Panc1 (cell line): ENCODE results near the gene COL3A1. TPM values are rescaled to one million over a fixed set of nuclear protein-coding genes. Genes with fewer than 3 reads are reported as not detected.

Experiments
- ATAC-seq: fragments of 200-7000 bp; cut with Tn5 transposase; 2 replicates; pipeline ENCODE4 v1.9.1; 2020; ENCODE audit warnings: mild to moderate bottlenecking, moderate library complexity
- BruUV-seq: library from RNA; stranded (reverse); fragments of 400-500 nt; replicated peaks from 2 replicates; lab custom pipeline; 2021; lab: Mats Ljungman, UMichigan
- CTCF ChIA-PET: fragments of 300-600 bp; sonication (Branson Sonifier 250); formaldehyde crosslinking; loops from one replicate; lab custom pipeline; 2022; ENCODE audit warnings: antibody characterized with exemption; lab: Charles Lee
- POLR2A ChIA-PET: fragments of 300-600 bp; sonication (Branson Sonifier 250); formaldehyde crosslinking; loops from one replicate; lab custom pipeline; 2022; ENCODE audit warnings: antibody characterized with exemption; lab: Charles Lee
- DNase-seq: peaks from one replicate; pipeline ENCODE4 v3.0.0-alpha.2; 2010; ENCODE audit warnings: low read depth, low spot score
- H3K27ac ChIP-seq: 2 replicates; pipeline ENCODE4 v1.5.1; 2011; ENCODE audit warnings: mild to moderate bottlenecking, low read length, inconsistent platforms
- H3K27me3 ChIP-seq: fragments of 200-500 bp; sonication (Bioruptor generic); 2 replicates; pipeline ENCODE4 v1.6.0; 2014; ENCODE audit warnings: low read length, inconsistent platforms; ENCODE audit not compliant: control insufficient read depth, insufficient read depth
- H3K36me3 ChIP-seq: fragments of 200-500 bp; sonication (Bioruptor generic); 2 replicates; pipeline ENCODE4 v1.5.1; 2014; ENCODE audit warnings: inconsistent platforms, mild to moderate bottlenecking, low read length, moderate library complexity; ENCODE audit not compliant: control insufficient read depth, insufficient read depth
- H3K4me1 ChIP-seq: 2 replicates; pipeline ENCODE4 v1.5.1; 2011; ENCODE audit warnings: inconsistent platforms, mild to moderate bottlenecking, low read length, moderate library complexity; ENCODE audit not compliant: control insufficient read depth, insufficient read depth
- H3K4me3 ChIP-seq, 2 experiments: 2 replicates each; pipeline ENCODE4 v1.5.1; 2011 to 2012; ENCODE audit warnings: low read depth in 2 of 2, low read length in 2 of 2, mild to moderate bottlenecking in 2 of 2, inconsistent platforms in 1 of 2, moderate library complexity in 1 of 2
- H3K9me3 ChIP-seq: fragments of 200-500 bp; sonication (Bioruptor generic); 2 replicates; pipeline ENCODE4 v1.5.1; 2014; ENCODE audit warnings: low read depth, mild to moderate bottlenecking, inconsistent platforms, low read length, moderate library complexity; ENCODE audit not compliant: control insufficient read depth, insufficient read depth
- CTCF ChIP-seq: fragments of 450-650 bp; IDR thresholded peaks from 2 replicates; pipeline ENCODE4 v1.5.1; 2017; ENCODE audit warnings: mild to moderate bottlenecking
- POLR2AphosphoS5 ChIP-seq: IDR thresholded peaks from 2 replicates; pipeline ENCODE4 v1.6.1; 2012; ENCODE audit warnings: mild to moderate bottlenecking, low read depth, low read length, moderate library complexity
- SIN3A ChIP-seq: IDR thresholded peaks from 2 replicates; pipeline ENCODE4 v1.6.1; 2012; ENCODE audit warnings: low read depth, mild to moderate bottlenecking, low read length, moderate library complexity, borderline replicate concordance; ENCODE audit not compliant: insufficient read depth
- TCF7L2 ChIP-seq: IDR thresholded peaks from 2 replicates; pipeline ENCODE4 v1.6.1; 2011; ENCODE audit warnings: mild to moderate bottlenecking, low read depth, low read length, inconsistent platforms
- in situ Hi-C: cut with HindIII; loops from 2 replicates; pipeline ENCODE4 v1.10.0; 2016; ENCODE audit warnings: low sequenced_read_pairs, low pct_unique_long_range_greater_than_20kb
- intact Hi-C: fragments of 100-400 bp; cut with micrococcal nuclease; formaldehyde crosslinking; loops from one replicate; pipeline ENCODE4 v1.10.0; 2022; ENCODE audit not compliant: unreplicated experiment
- total RNA-seq: library from RNA; stranded (reverse); gene quantifications from one replicate; pipeline ENCODE4 v1.2.1, GENCODE V29; 2021; ENCODE audit not compliant: unreplicated experiment
- TF ChIP-seq, protein P1 (sequence below), 2 experiments: IDR thresholded peaks; 2 replicates each; pipeline ENCODE4 v1.6.1; 2011 to 2012; ENCODE audit warnings: low read depth in 2 of 2, control low read depth in 1 of 2, low read length in 1 of 2, mild to moderate bottlenecking in 1 of 2, moderate library complexity in 1 of 2; ENCODE audit not compliant: insufficient read depth in 1 of 2

Gene COL3A1
- total RNA-seq, 1 experiment from 2014 or later, result 6.9 TPM

GRCh38 chr2:189024901-189025618 lies 50.9 kb downstream of the COL3A1 start:
- Histone ChIP-seq H3K27ac (no peak overlapping the region), H3K27me3 (no peaks in the 10 kb centered on the region), H3K4me1 (no peaks in the 10 kb centered on the region), H3K9me3 (no peaks in the 10 kb centered on the region), H3K36me3 (no peaks in the 10 kb centered on the region), H3K4me3 (no peak overlapping the region)
- no TSS peak for BruUV-seq
- TF ChIP-seq TCF7L2 (no peak), POLR2AphosphoS5 (no peak), CTCF (peak; percentile 56), SIN3A (no peak)
- TF ChIP-seq, protein P1, sequence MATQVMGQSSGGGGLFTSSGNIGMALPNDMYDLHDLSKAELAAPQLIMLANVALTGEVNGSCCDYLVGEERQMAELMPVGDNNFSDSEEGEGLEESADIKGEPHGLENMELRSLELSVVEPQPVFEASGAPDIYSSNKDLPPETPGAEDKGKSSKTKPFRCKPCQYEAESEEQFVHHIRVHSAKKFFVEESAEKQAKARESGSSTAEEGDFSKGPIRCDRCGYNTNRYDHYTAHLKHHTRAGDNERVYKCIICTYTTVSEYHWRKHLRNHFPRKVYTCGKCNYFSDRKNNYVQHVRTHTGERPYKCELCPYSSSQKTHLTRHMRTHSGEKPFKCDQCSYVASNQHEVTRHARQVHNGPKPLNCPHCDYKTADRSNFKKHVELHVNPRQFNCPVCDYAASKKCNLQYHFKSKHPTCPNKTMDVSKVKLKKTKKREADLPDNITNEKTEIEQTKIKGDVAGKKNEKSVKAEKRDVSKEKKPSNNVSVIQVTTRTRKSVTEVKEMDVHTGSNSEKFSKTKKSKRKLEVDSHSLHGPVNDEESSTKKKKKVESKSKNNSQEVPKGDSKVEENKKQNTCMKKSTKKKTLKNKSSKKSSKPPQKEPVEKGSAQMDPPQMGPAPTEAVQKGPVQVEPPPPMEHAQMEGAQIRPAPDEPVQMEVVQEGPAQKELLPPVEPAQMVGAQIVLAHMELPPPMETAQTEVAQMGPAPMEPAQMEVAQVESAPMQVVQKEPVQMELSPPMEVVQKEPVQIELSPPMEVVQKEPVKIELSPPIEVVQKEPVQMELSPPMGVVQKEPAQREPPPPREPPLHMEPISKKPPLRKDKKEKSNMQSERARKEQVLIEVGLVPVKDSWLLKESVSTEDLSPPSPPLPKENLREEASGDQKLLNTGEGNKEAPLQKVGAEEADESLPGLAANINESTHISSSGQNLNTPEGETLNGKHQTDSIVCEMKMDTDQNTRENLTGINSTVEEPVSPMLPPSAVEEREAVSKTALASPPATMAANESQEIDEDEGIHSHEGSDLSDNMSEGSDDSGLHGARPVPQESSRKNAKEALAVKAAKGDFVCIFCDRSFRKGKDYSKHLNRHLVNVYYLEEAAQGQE (IDR thresholded peaks at IDR 0.05; ENCODE audit: insufficient read depth in 1 of 2, low read depth in 2 of 2, low read length in 1 of 2), result no peak
- CTCF ChIA-PET, result no interaction called here
- intact Hi-C loops, result no loop called here
- POLR2A ChIA-PET, result no interaction called here
- ATAC-seq, result no peak
- no peak for DNase-seq
- in situ Hi-C loops, result no loop called here

DNA sequence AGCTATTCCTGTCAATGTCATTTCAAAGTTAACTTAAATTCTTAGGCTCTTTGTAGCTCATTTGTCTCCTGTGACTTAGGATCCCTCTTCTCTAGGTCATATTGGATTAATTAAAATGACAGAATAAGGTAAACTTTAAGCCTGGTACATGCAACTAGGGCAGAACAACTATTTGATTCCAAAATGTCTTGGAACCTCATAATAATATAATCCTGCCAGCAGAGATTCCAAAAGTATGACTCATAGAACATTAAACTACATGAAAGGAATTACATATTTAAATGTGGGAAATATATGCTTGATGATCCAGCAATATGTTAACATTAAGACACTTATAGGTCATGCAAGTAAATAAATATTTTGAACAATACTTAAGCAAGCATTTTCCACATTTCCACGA lies 63.3 kb downstream of the COL3A1 start:
- no peaks in the 10 kb centered on the region for H3K27me3 ChIP-seq
- BruUV-seq, result no TSS peak
- ChIA-PET CTCF (no interaction called here), POLR2A (no interaction called here)
- no peaks in the 10 kb centered on the region for H3K9me3 ChIP-seq
- DNase-seq, result no peak
- no peak for ATAC-seq
- H3K4me1 ChIP-seq, result no peaks in the 10 kb centered on the region
- H3K4me3 ChIP-seq, result no peak overlapping the region
- H3K36me3 ChIP-seq, result peaks cover 39% of the 10 kb centered on the region
- TF ChIP-seq CTCF, result no peak
- no peak for TF ChIP-seq SIN3A
- TF ChIP-seq TCF7L2, result no peak
- TF ChIP-seq, protein P1 (IDR thresholded peaks at IDR 0.05; ENCODE audit: insufficient read depth in 1 of 2, low read depth in 2 of 2, low read length in 1 of 2), result no peak
- no peak for TF ChIP-seq POLR2AphosphoS5
- no peak overlapping the region for H3K27ac ChIP-seq
- in situ Hi-C loops (no loop called here), intact Hi-C loops (no loop called here)
